CD14-positive monocyte (primary cell): ENCODE measurements around the gene SLCO2A1. TPM values are rescaled to one million over a fixed set of nuclear protein-coding genes. Genes with fewer than 3 reads are reported as not detected.

Experiments used
- DNase-seq, 3 donors: peaks; one replicate each; pipeline ENCODE4 v3.0.0-alpha.2; 2011 to 2022
- H2AFZ ChIP-seq: 2 replicates; pipeline ENCODE4 v1.6.0; 2012; ENCODE audit warnings: mild to moderate bottlenecking, low read depth, low read length, inconsistent platforms; ENCODE audit not compliant: insufficient read depth, poor library complexity, severe bottlenecking
- H3K27ac ChIP-seq, 2 donors: 1 replicate in 1 of 2; 2 replicates in 1 of 2; pipeline ENCODE4 v1.5.1; 2012 to 2013; ENCODE audit warnings: low read length in 2 of 2, control low read depth in 1 of 2, inconsistent platforms in 1 of 2, low read depth in 1 of 2, mild to moderate bottlenecking in 1 of 2
- H3K27me3 ChIP-seq, 2 donors: one replicate each; pipeline versions ENCODE4 v1.6.0 to v1.6.1; 2011 to 2013; ENCODE audit warnings: low read length in 2 of 2; ENCODE audit not compliant: control insufficient read depth in 2 of 2, insufficient read depth in 2 of 2
- H3K36me3 ChIP-seq, 2 donors: replicated peaks in 1 of 2; 1 replicate in 1 of 2; 2 replicates in 1 of 2; pipeline versions ENCODE4 v1.5.1 to v1.6.1; 2012 to 2013; ENCODE audit warnings: low read length in 2 of 2, control low read depth in 1 of 2, inconsistent platforms in 1 of 2, mild to moderate bottlenecking in 1 of 2; ENCODE audit not compliant: insufficient read depth in 2 of 2, control insufficient read depth in 1 of 2
- H3K4me1 ChIP-seq, 2 donors: 1 replicate in 1 of 2; 2 replicates in 1 of 2; pipeline versions ENCODE4 v1.5.1 to v1.6.1; 2012 to 2013; ENCODE audit warnings: low read length in 2 of 2, control low read depth in 1 of 2, inconsistent platforms in 1 of 2, mild to moderate bottlenecking in 1 of 2, moderate library complexity in 1 of 2; ENCODE audit not compliant: insufficient read depth in 2 of 2, control insufficient read depth in 1 of 2
- H3K4me2 ChIP-seq: replicated peaks from 2 replicates; pipeline ENCODE3; 2012; ENCODE audit warnings: low read length, moderate library complexity, mild to moderate bottlenecking; ENCODE audit not compliant: poor library complexity, severe bottlenecking; ENCODE audit errors: extremely low read depth
- H3K4me3 ChIP-seq, 3 experiments: fragments of 200-600 bp in 1 of 3; sonication (generic) in 1 of 3; replicated peaks in 1 of 3; 1 replicate in 2 of 3; 2 replicates in 1 of 3; pipeline ENCODE4 v1.5.1; 2011 to 2013; ENCODE audit warnings: low read length in 3 of 3, mild to moderate bottlenecking in 3 of 3, control low read depth in 2 of 3, low read depth in 2 of 3, inconsistent platforms in 1 of 3, moderate library complexity in 1 of 3
- H3K79me2 ChIP-seq: 2 replicates; pipeline ENCODE4 v1.6.0; 2012; ENCODE audit warnings: mild to moderate bottlenecking, control low read depth, inconsistent platforms, low read length, moderate library complexity; ENCODE audit not compliant: insufficient read depth
- H3K9ac ChIP-seq: 2 replicates; pipeline ENCODE4 v1.6.0; 2017; ENCODE audit warnings: low read length, mild to moderate bottlenecking; ENCODE audit not compliant: insufficient read depth, poor library complexity, severe bottlenecking
- H3K9me3 ChIP-seq, 2 donors: replicated peaks in 1 of 2; 1 replicate in 1 of 2; 2 replicates in 1 of 2; pipeline versions ENCODE4 v1.5.1 to v1.6.1; 2012 to 2013; ENCODE audit warnings: low read length in 2 of 2, control low read depth in 1 of 2; ENCODE audit not compliant: control insufficient read depth in 1 of 2, insufficient read depth in 1 of 2
- H4K20me1 ChIP-seq: 2 replicates; pipeline ENCODE4 v1.6.0; 2012; ENCODE audit warnings: mild to moderate bottlenecking, low read length, control low read depth, moderate library complexity; ENCODE audit not compliant: insufficient read depth
- H3K27ac Mint-ChIP-seq, 7 donors: one replicate each; pipeline ENCODE4 v1.8.0; 2020; ENCODE audit warnings: mild to moderate bottlenecking in 7 of 7, mixed read lengths in 7 of 7, moderate library complexity in 6 of 7, inconsistent platforms in 2 of 7
- H3K27me3 Mint-ChIP-seq, 3 donors: one replicate each; pipeline ENCODE4 v1.8.0; 2021 to 2022; ENCODE audit warnings: low read depth in 3 of 3, mild to moderate bottlenecking in 3 of 3, mixed read lengths in 3 of 3, moderate library complexity in 3 of 3, inconsistent platforms in 1 of 3
- H3K36me3 Mint-ChIP-seq, 2 donors: one replicate each; pipeline ENCODE4 v1.8.0; 2020; ENCODE audit warnings: mixed read lengths in 2 of 2, inconsistent platforms in 1 of 2, mild to moderate bottlenecking in 1 of 2
- H3K4me1 Mint-ChIP-seq: one replicate; pipeline ENCODE4 v1.8.0; 2020; ENCODE audit warnings: mild to moderate bottlenecking, mixed read lengths
- H3K4me3 Mint-ChIP-seq, 2 donors: one replicate each; pipeline ENCODE4 v1.8.0; 2020; ENCODE audit warnings: mild to moderate bottlenecking in 2 of 2, mixed read lengths in 2 of 2, moderate library complexity in 1 of 2
- H3K9me3 Mint-ChIP-seq, 7 donors: one replicate each; pipeline ENCODE4 v1.8.0; 2020 to 2022; ENCODE audit warnings: mixed read lengths in 7 of 7, mild to moderate bottlenecking in 6 of 7, moderate library complexity in 6 of 7, inconsistent platforms in 2 of 7
- CTCF ChIP-seq: fragments of 200-600 bp; IDR thresholded peaks from one replicate; pipeline ENCODE4 v1.8.0; 2022; ENCODE audit warnings: antibody characterized with exemption, mild to moderate bottlenecking
- WGBS: methylation state at CpG from one replicate; pipeline ENCODE4 v1.1.5; 2013; ENCODE audit warnings: missing lambda C conversion rate; ENCODE audit not compliant: insufficient coverage; 5-methylcytosine and 5-hydroxymethylcytosine counted together
- intact Hi-C, 2 donors: fragments of 100-400 bp; cut with micrococcal nuclease; formaldehyde crosslinking; loops; one replicate each; pipeline versions ENCODE4 v1.15.0 to v1.15.1; 2023
- polyA plus RNA-seq, 3 donors: library from polyadenylated mRNA; depleted of rRNA in 1 of 3; unstranded in 2 of 3; stranded (reverse) in 1 of 3; fragments of 300-500 nt in 2 of 3; fragments of >200 nt in 1 of 3; fragmentation: Illumina TruSeq in 2 of 3; gene quantifications; 1 replicate in 2 of 3; 2 replicates in 1 of 3; pipeline ENCODE4 v1.2.3, GENCODE V29; 2012 to 2021

SLCO2A1 gene
- polyA plus RNA-seq, 3 donors: 0.12 TPM; not detected in 2

GRCh38 chr3:133943031-133943535 lies 86.6 kb downstream of the SLCO2A1 start:
- Histone ChIP-seq H3K27ac (no peak overlapping the region), H3K9ac (no peak overlapping the region), H3K79me2 (no peaks in the 10 kb centered on the region), H4K20me1 (no peaks in the 10 kb centered on the region), H3K4me1 (peaks cover 4 to 5% of the 10 kb centered on the region in 2 donors), H3K9me3 (no peaks in the 10 kb centered on the region), H2AFZ (peak overlapping the region; percentile 68), H3K36me3 (no peaks in the 10 kb centered on the region), H3K27me3 (no peaks in the 10 kb centered on the region), H3K4me3 (no peak overlapping the region), H3K4me2 (peak overlapping the region; percentile 21)
- Mint-ChIP-seq H3K36me3 (no peaks in the 10 kb centered on the region), H3K9me3 (no peaks in the 10 kb centered on the region), H3K27ac (no peak overlapping the region), H3K4me3 (no peak overlapping the region), H3K27me3 (peaks cover 2 to 14% (median 2%) of the 10 kb centered on the region in 3 donors), H3K4me1 (peaks cover 18% of the 10 kb centered on the region)
- intact Hi-C loops: no loop called here
- no peak for TF ChIP-seq CTCF
- DNase-seq: no peak
- 100% methylated on average over 1 of the region's 2 CpGs for WGBS

- no peaks in the 10 kb centered on the region for H3K9me3 ChIP-seq
- Mint-ChIP-seq H3K36me3 (no peaks in the 10 kb centered on the region), H3K27ac (no peak overlapping the region), H3K27me3 (peaks cover 2 to 14% (median 2%) of the 10 kb centered on the region in 3 donors), H3K9me3 (no peaks in the 10 kb centered on the region), H3K4me3 (no peak overlapping the region), H3K4me1 (peaks cover 18% of the 10 kb centered on the region)
- peaks cover 4 to 5% of the 10 kb centered on the region in 2 donors for H3K4me1 ChIP-seq
- intact Hi-C loops: no loop called here
- no peaks in the 10 kb centered on the region for H4K20me1 ChIP-seq
- DNase-seq: no peak
- H3K9ac ChIP-seq: no peak overlapping the region
- H2AFZ ChIP-seq: no peak overlapping the region
- TF ChIP-seq CTCF: no peak
- no peaks in the 10 kb centered on the region for H3K36me3 ChIP-seq
- H3K4me2 ChIP-seq: no peak overlapping the region
- H3K27ac ChIP-seq: no peak overlapping the region
- H3K4me3 ChIP-seq: no peak overlapping the region
- H3K79me2 ChIP-seq: no peaks in the 10 kb centered on the region
- no peaks in the 10 kb centered on the region for H3K27me3 ChIP-seq
- WGBS: 97% methylated on average over 7 of the region's 7 CpGs
Observed at GRCh38 chr3:133941415-133941821, 88.3 kb downstream of the SLCO2A1 start.
